Neural progenitor cell (in vitro differentiated cells): ENCODE data around the gene KRT35. TPM values are rescaled to one million over a fixed set of nuclear protein-coding genes. Genes with fewer than 3 reads are reported as not detected.

Experiments used
- DNase-seq: peaks from one replicate; pipeline ENCODE4 v3.0.0-alpha.2; 2016; ENCODE audit warnings: low spot score
- H2AFZ ChIP-seq: fragments of 200-600 bp; sonication (generic); replicated peaks from 2 replicates; pipeline ENCODE4 v1.6.1; 2016; ENCODE audit warnings: antibody characterized with exemption
- H3F3A ChIP-seq: fragments of 200-600 bp; sonication (generic); 2 replicates; pipeline ENCODE4 v1.6.1; 2016; ENCODE audit warnings: antibody characterized with exemption, low read depth
- H3K27ac ChIP-seq: fragments of 200-600 bp; sonication (generic); 2 replicates; pipeline ENCODE4 v1.5.1; 2016; ENCODE audit warnings: mild to moderate bottlenecking
- H3K27me3 ChIP-seq: fragments of 200-600 bp; sonication (generic); 2 replicates; pipeline ENCODE4 v1.6.1; 2016; ENCODE audit warnings: mild to moderate bottlenecking, moderate library complexity
- H3K36me3 ChIP-seq: fragments of 200-600 bp; sonication (generic); 2 replicates; pipeline ENCODE4 v1.5.1; 2016
- H3K4me1 ChIP-seq: fragments of 200-600 bp; sonication (generic); 2 replicates; pipeline ENCODE4 v1.6.1; 2016; ENCODE audit warnings: mixed run types
- H3K4me2 ChIP-seq: fragments of 200-600 bp; sonication (generic); 2 replicates; pipeline ENCODE4 v1.6.1; 2016
- H3K4me3 ChIP-seq: fragments of 200-600 bp; sonication (generic); 2 replicates; pipeline ENCODE4 v1.5.1; 2016
- H3K79me2 ChIP-seq: fragments of 200-600 bp; sonication (generic); 2 replicates; pipeline ENCODE4 v1.6.1; 2016; ENCODE audit warnings: low read depth
- H3K9ac ChIP-seq: fragments of 200-600 bp; sonication (generic); 2 replicates; pipeline ENCODE4 v1.6.1; 2016
- H3K9me3 ChIP-seq: fragments of 200-600 bp; sonication (generic); 2 replicates; pipeline ENCODE4 v1.5.1; 2016; ENCODE audit warnings: low read depth
- H4K20me1 ChIP-seq: fragments of 200-600 bp; sonication (generic); 2 replicates; pipeline ENCODE4 v1.6.1; 2016; ENCODE audit warnings: low read depth
- H3K27ac Mint-ChIP-seq: 3 replicates; pipeline ENCODE4 v1.8.0; 2021; ENCODE audit warnings: mixed read lengths
- H3K27me3 Mint-ChIP-seq: 2 replicates; pipeline ENCODE4 v1.8.0; 2022; ENCODE audit warnings: low read depth, mild to moderate bottlenecking, inconsistent platforms, moderate library complexity, mixed read lengths; ENCODE audit not compliant: insufficient read depth
- H3K36me3 Mint-ChIP-seq: 3 replicates; pipeline ENCODE4 v1.8.0; 2021; ENCODE audit warnings: mixed read lengths
- H3K4me1 Mint-ChIP-seq: 3 replicates; pipeline ENCODE4 v1.8.0; 2021; ENCODE audit warnings: mixed read lengths
- H3K4me3 Mint-ChIP-seq: 3 replicates; pipeline ENCODE4 v1.8.0; 2021; ENCODE audit warnings: mild to moderate bottlenecking, moderate library complexity, mixed read lengths
- H3K9me3 Mint-ChIP-seq: 3 replicates; pipeline ENCODE4 v1.8.0; 2020; ENCODE audit warnings: mixed read lengths
- EZH2 ChIP-seq: fragments of 200-600 bp; sonication (generic); IDR thresholded peaks from 2 replicates; pipeline ENCODE4 v1.6.1; 2017; ENCODE audit warnings: antibody characterized with exemption, mild to moderate bottlenecking, moderate library complexity
- EZH2phosphoT487 ChIP-seq: fragments of 200-600 bp; sonication (generic); IDR thresholded peaks from 2 replicates; pipeline ENCODE4 v1.6.1; 2017; ENCODE audit warnings: antibody characterized with exemption
- total RNA-seq: library from RNA; depleted of rRNA; stranded (reverse); fragments of >200 nt; gene quantifications from 2 replicates; pipeline ENCODE4 v1.2.3, GENCODE V29; 2015; ENCODE audit warnings: low replicate concordance
- TF ChIP-seq, protein P1 (sequence below): fragments of 200-600 bp; sonication (generic); IDR thresholded peaks from 2 replicates; pipeline ENCODE4 v1.5.1; 2017; ENCODE audit warnings: antibody characterized with exemption, mild to moderate bottlenecking

KRT35 gene
- total RNA-seq, 1 donor from 2014 or later = not detected

DNA sequence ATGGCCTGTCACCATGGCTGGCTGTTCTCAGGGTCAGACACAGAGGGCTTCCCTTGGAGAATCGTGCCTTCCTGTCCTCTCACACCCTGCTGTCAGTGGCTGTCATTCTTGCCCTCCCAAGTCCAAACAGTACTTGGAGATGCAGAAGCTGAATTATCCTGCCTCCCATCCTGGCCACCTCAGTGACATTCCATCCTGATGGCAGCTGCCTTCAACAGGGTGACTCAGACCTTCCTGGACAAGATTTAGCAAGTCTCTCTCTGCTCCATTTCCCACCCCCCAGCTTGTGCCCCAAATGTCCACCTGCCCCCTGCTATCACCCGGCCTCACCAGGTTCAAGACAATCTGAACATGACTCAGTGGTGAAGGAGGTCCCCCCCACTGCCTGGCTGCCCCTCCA lies 13.6 kb upstream of the KRT35 start:
- Histone ChIP-seq H3K4me1 (no peaks in the 10 kb centered on the region), H3K4me2 (no peak overlapping the region), H3K79me2 (no peaks in the 10 kb centered on the region), H3F3A (no peaks in the 10 kb centered on the region), H4K20me1 (no peaks in the 10 kb centered on the region), H3K9ac (no peak overlapping the region), H3K9me3 (no peaks in the 10 kb centered on the region), H3K27me3 (no peaks in the 10 kb centered on the region), H3K4me3 (no peak overlapping the region), H3K27ac (no peak overlapping the region), H2AFZ (no peak overlapping the region), H3K36me3 (no peaks in the 10 kb centered on the region)
- Mint-ChIP-seq H3K4me3 (no peak overlapping the region), H3K4me1 (peaks cover 11% of the 10 kb centered on the region), H3K36me3 (no peaks in the 10 kb centered on the region), H3K27ac (peak overlapping the region; percentile 39), H3K9me3 (no peaks in the 10 kb centered on the region), H3K27me3 (peaks cover 5% of the 10 kb centered on the region)
- no peak for TF ChIP-seq EZH2phosphoT487
- TF ChIP-seq, protein P1, sequence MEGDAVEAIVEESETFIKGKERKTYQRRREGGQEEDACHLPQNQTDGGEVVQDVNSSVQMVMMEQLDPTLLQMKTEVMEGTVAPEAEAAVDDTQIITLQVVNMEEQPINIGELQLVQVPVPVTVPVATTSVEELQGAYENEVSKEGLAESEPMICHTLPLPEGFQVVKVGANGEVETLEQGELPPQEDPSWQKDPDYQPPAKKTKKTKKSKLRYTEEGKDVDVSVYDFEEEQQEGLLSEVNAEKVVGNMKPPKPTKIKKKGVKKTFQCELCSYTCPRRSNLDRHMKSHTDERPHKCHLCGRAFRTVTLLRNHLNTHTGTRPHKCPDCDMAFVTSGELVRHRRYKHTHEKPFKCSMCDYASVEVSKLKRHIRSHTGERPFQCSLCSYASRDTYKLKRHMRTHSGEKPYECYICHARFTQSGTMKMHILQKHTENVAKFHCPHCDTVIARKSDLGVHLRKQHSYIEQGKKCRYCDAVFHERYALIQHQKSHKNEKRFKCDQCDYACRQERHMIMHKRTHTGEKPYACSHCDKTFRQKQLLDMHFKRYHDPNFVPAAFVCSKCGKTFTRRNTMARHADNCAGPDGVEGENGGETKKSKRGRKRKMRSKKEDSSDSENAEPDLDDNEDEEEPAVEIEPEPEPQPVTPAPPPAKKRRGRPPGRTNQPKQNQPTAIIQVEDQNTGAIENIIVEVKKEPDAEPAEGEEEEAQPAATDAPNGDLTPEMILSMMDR = no peak
- DNase-seq = no peak

DNA sequence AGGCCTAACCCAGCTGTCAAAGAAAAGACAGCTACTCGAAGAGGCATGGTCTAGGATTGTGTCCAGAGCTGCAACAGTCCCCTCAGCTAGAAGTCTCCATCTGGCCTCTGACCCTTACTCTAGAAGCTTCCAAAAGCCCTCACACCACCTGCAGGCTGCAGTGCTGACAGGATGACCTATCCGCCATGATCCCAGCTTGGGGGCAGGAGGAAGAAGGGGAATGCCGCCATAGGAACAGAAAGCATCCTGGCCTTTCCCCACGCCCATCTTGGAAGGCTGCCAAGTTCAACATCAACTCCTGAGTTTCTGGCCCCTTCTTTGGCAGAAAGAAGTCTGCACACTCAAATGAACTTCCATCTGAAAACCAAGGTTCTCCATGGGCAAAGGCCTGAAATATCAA lies 11.8 kb upstream of the KRT35 start:
- TF ChIP-seq EZH2phosphoT487 = no peak
- TF ChIP-seq, protein P1 = no peak
- TF ChIP-seq EZH2 = no peak
- peaks cover 11% of the 10 kb centered on the region for H3K4me1 Mint-ChIP-seq
- Histone ChIP-seq H3K4me1 (no peaks in the 10 kb centered on the region), H4K20me1 (no peaks in the 10 kb centered on the region), H2AFZ (no peak overlapping the region), H3F3A (no peaks in the 10 kb centered on the region), H3K27me3 (no peaks in the 10 kb centered on the region), H3K9me3 (no peaks in the 10 kb centered on the region), H3K79me2 (no peaks in the 10 kb centered on the region), H3K4me2 (no peak overlapping the region), H3K4me3 (no peak overlapping the region), H3K36me3 (no peaks in the 10 kb centered on the region), H3K27ac (no peak overlapping the region), H3K9ac (no peak overlapping the region)
- no peak overlapping the region for H3K4me3 Mint-ChIP-seq
- H3K36me3 Mint-ChIP-seq = no peaks in the 10 kb centered on the region
- peaks cover 8% of the 10 kb centered on the region for H3K27me3 Mint-ChIP-seq
- H3K9me3 Mint-ChIP-seq = no peaks in the 10 kb centered on the region
- no peak for DNase-seq
- no peak overlapping the region for H3K27ac Mint-ChIP-seq

GRCh38 chr17:41492351-41492750 lies 11.4 kb upstream of the KRT35 start:
- H3K4me1 Mint-ChIP-seq = peaks cover 11% of the 10 kb centered on the region
- Histone ChIP-seq H3F3A (no peaks in the 10 kb centered on the region), H3K9me3 (no peaks in the 10 kb centered on the region), H3K27me3 (no peaks in the 10 kb centered on the region), H3K4me3 (no peak overlapping the region), H4K20me1 (no peaks in the 10 kb centered on the region), H3K4me2 (no peak overlapping the region), H3K4me1 (no peaks in the 10 kb centered on the region), H2AFZ (no peak overlapping the region), H3K36me3 (no peaks in the 10 kb centered on the region), H3K27ac (no peak overlapping the region), H3K79me2 (no peaks in the 10 kb centered on the region), H3K9ac (no peak overlapping the region)
- TF ChIP-seq, protein P1 = no peak
- no peak for DNase-seq
- no peaks in the 10 kb centered on the region for H3K9me3 Mint-ChIP-seq
- peaks cover 8% of the 10 kb centered on the region for H3K27me3 Mint-ChIP-seq
- H3K36me3 Mint-ChIP-seq = no peaks in the 10 kb centered on the region
- H3K4me3 Mint-ChIP-seq = no peak overlapping the region
- no peak overlapping the region for H3K27ac Mint-ChIP-seq

DNA sequence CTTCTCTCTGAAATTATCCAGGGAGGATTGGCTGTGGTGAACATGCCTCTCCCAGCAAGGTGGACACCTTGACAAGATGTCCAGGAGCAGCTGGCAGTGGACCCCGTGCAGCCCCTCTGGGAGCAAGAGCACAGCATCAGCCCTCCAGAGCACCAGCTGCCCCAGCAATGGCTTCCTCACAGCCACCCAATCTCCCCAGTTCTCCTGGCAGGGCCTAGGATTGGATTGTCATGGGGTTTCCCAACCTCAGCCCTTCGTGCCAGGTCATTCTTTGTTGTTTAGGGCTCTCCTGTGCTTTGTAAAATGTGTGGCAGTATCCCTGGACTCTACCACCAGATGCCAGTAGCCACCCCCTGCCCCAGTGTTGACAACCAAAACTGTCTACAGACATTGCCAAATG lies 10.5 kb upstream of the KRT35 start:
- H3K4me3 Mint-ChIP-seq = no peak overlapping the region
- TF ChIP-seq, protein P1 = no peak
- no peak for TF ChIP-seq EZH2phosphoT487
- TF ChIP-seq EZH2 = no peak
- Histone ChIP-seq H2AFZ (no peak overlapping the region), H3K4me3 (no peak overlapping the region), H3K9ac (no peak overlapping the region), H3K36me3 (no peaks in the 10 kb centered on the region), H4K20me1 (no peaks in the 10 kb centered on the region), H3K79me2 (no peaks in the 10 kb centered on the region), H3K4me1 (no peaks in the 10 kb centered on the region), H3K27me3 (no peaks in the 10 kb centered on the region), H3F3A (no peaks in the 10 kb centered on the region), H3K27ac (no peak overlapping the region), H3K4me2 (no peak overlapping the region), H3K9me3 (no peaks in the 10 kb centered on the region)
- peaks cover 8% of the 10 kb centered on the region for H3K27me3 Mint-ChIP-seq
- H3K27ac Mint-ChIP-seq = no peak overlapping the region
- H3K36me3 Mint-ChIP-seq = no peaks in the 10 kb centered on the region
- peaks cover under 1% of the 10 kb centered on the region for H3K9me3 Mint-ChIP-seq
- DNase-seq = no peak
- peaks cover 11% of the 10 kb centered on the region for H3K4me1 Mint-ChIP-seq
